GM23248 (cell line): Measurements from ENCODE around the gene SIX5.

Experiments used
- EZH2 ChIP-seq: fragments of 200-600 bp; sonication (generic); IDR thresholded peaks from 2 replicates; pipeline ENCODE4 v1.6.1; 2018; ENCODE audit warnings: antibody characterized with exemption, mild to moderate bottlenecking; ENCODE audit not compliant: insufficient read depth, poor library complexity, severe bottlenecking
- EZH2phosphoT487 ChIP-seq: fragments of 200-600 bp; sonication (generic); IDR thresholded peaks from 2 replicates; pipeline ENCODE4 v1.6.1; 2018; ENCODE audit warnings: antibody characterized with exemption, moderate library complexity, mild to moderate bottlenecking, low read depth; ENCODE audit not compliant: insufficient read depth

DNA sequence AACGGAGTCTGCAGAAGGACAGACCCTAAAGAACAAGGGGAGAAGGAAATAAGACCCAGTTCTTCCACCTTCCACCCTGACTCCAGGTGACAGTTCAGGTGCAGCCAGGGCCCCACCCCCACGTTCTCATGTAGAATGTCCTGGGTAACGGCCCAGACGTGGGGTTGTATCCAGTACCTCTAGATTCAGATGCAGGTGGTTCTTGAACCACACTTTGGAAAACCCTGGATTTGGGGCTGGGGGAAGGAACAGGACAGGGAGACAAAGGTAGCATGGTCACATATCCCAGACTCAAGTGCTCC, 11.0 kb upstream of the SIX5 start:
- no peak for TF ChIP-seq EZH2
- no peak for TF ChIP-seq EZH2phosphoT487
